ENCODE measurements around the gene UBE3B.

The UBE3B gene

DNA sequence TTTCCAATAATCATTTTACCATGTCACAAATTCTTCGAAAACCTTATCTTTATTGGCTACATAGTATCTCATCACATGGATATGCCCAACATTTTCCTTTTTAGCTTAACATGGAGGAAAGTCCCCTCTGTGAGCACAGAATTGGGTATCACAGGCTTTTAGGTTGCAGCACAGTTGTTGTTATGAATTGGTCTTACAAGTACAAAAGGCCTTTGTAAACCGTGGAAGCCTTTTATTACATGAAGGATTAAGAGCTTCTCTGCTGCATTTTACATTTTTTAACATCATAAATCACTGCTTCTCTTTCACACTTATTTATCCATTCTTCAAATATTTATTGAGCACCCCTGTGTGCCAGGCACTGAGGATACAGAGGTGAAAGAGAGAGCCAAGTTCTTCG, 26.2 kb downstream of the UBE3B start:
- H3K4me3 ChIP-seq (ENCODE audit: low read length) = no peak overlapping the region
- DNase-seq (ENCODE audit: low read depth) = no peak
- TF ChIP-seq, protein P1, sequence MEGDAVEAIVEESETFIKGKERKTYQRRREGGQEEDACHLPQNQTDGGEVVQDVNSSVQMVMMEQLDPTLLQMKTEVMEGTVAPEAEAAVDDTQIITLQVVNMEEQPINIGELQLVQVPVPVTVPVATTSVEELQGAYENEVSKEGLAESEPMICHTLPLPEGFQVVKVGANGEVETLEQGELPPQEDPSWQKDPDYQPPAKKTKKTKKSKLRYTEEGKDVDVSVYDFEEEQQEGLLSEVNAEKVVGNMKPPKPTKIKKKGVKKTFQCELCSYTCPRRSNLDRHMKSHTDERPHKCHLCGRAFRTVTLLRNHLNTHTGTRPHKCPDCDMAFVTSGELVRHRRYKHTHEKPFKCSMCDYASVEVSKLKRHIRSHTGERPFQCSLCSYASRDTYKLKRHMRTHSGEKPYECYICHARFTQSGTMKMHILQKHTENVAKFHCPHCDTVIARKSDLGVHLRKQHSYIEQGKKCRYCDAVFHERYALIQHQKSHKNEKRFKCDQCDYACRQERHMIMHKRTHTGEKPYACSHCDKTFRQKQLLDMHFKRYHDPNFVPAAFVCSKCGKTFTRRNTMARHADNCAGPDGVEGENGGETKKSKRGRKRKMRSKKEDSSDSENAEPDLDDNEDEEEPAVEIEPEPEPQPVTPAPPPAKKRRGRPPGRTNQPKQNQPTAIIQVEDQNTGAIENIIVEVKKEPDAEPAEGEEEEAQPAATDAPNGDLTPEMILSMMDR (conservative IDR thresholded peaks at IDR 0.05; ENCODE audit: low read depth, low read length) = no peak

DNA sequence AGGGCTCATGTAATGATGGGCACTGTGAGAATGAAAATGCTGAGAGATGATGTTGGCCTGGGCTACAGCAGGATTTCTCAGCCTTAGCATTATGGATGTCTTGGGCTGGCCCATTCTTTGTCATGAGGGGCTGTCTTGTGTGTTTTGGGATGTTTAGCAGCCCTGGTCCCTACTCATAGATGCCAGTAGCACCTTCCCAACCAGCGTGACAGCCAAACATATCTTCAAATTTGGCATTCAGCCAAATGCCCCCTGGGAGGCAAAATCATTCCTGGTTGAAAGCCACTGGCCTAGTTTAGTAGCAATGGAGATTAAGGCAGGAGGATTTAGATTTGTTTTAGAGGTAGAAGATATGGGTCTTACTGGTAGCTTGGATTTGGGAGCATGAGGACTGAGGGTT, 26.6 kb downstream of the UBE3B start:
- no peak for DNase-seq (ENCODE audit: low read depth)
- H3K4me3 ChIP-seq (ENCODE audit: low read length) = no peak overlapping the region
- TF ChIP-seq, protein P1 (conservative IDR thresholded peaks at IDR 0.05; ENCODE audit: low read depth, low read length) = no peak

DNA sequence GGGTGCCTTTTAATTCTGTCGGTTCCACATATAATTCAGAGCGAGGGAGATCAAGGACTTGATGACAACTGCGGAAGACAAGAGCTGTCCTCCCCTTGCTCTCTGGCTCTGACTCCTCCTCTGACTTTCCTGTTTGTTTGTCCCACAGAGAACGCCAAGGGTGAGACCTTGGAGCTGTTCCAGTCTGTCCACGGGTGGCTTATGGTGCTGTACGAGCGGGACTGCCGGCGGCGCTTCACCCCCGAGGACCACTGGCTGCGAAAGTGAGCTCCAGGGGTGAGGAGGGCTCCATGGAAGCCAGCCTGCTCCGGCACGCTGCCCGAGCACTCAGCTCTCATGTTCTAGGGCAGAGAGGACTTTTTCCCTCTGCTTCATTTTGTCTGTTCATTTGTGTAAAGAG, 32.8 kb downstream of the UBE3B start:
- no peak for DNase-seq (ENCODE audit: low read depth)
- no peak overlapping the region for H3K4me3 ChIP-seq (ENCODE audit: low read length)
- TF ChIP-seq, protein P1 (conservative IDR thresholded peaks at IDR 0.05; ENCODE audit: low read depth, low read length) = no peak

DNA sequence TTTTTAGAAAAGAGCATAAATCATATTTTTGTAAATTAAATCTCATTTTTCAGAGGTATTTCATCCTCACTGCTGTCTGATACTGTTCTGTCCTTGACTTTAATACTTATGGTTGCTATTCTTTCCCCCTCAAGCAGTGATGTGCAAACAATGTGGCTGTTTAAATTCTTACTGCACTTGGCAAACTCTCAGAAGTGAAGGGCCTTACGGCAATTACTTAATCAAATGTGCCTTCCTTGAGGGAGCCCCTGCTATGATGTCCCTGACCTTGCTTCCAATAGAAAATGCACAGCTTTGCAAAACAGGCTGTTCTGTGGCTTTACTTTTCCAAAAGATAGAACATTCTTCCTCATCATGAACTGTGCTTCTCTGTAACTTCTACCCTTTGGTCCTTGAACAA, 35.2 kb downstream of the UBE3B start:
- TF ChIP-seq, protein P1 (conservative IDR thresholded peaks at IDR 0.05; ENCODE audit: low read depth, low read length) = no peak
- no peak overlapping the region for H3K4me3 ChIP-seq (ENCODE audit: low read length)
- no peak for DNase-seq (ENCODE audit: low read depth)

DNA sequence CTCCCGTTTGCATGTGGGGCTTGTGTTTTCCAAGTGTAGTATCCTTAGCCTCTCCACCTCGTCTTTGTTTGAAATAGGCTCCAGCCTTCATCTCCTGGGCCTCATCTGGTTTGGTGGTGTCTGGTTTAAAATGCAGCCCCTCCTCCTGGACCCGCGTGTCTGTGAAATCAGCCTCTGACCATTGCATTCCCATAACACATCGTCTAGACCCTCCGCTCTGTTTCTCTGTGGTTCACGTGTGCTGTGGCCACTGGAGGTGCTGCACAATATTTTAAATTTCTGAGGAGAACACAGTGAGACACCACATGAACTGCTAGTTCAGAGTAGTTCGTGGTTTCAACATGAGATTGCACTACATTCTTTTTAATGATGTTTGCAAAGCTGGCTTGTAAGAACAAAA, 35.6 kb downstream of the UBE3B start:
- TF ChIP-seq, protein P1 (conservative IDR thresholded peaks at IDR 0.05; ENCODE audit: low read depth, low read length) = no peak
- no peak for DNase-seq (ENCODE audit: low read depth)
- H3K4me3 ChIP-seq (ENCODE audit: low read length) = no peak overlapping the region

DNA sequence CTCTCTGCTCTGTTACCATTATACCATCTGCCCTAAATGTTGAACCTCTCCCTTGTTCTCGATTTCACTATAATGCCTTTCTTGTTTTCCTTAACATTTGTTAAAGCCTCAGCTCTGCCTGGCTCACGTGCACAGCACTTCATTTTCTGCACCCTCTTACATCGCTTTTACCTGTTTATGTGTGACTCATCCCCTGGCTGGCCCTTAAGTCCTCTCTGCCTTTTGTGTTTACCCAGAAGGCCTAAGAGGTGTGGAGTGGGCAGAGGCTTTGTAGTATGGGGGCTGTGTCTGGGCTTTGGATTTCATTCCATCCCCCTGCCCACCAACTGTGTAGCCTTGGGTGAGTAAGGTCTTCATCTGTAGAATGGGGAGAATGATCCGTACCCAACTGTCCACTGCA, 36.5 kb downstream of the UBE3B start:
- no peak overlapping the region for H3K4me3 ChIP-seq (ENCODE audit: low read length)
- no peak for DNase-seq (ENCODE audit: low read depth)
- TF ChIP-seq, protein P1 (conservative IDR thresholded peaks at IDR 0.05; ENCODE audit: low read depth, low read length) = no peak

DNA sequence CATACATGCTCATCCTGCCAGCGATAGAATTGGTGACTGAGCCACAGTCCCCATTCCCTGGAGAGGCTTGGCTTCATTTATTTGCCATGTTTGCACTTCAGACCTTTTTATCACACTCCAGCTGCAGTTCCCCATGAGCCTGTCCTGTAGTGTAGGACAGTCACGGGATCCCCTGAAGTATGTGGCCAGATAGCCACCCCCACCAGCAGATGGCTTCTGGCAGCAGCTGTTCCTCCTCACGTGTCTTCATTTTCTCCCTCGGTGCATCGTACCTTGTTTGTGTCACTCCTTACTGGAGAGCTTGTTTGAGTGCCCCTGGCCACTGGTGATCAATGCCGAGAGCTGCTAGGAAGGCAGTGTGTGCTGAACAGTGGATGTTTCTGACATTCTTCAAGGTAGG, 40.2 kb downstream of the UBE3B start:
- H3K4me3 ChIP-seq (ENCODE audit: low read length) = no peak overlapping the region
- TF ChIP-seq, protein P1 (conservative IDR thresholded peaks at IDR 0.05; ENCODE audit: low read depth, low read length) = no peak
- DNase-seq (ENCODE audit: low read depth) = no peak

Measured in retinal pigment epithelial cell (primary cell).